ENCODE measurements around the gene ADGRB2. TPM values are rescaled to one million over a fixed set of nuclear protein-coding genes. Genes with fewer than 3 reads are reported as not detected.

ADGRB2 gene, protein sequence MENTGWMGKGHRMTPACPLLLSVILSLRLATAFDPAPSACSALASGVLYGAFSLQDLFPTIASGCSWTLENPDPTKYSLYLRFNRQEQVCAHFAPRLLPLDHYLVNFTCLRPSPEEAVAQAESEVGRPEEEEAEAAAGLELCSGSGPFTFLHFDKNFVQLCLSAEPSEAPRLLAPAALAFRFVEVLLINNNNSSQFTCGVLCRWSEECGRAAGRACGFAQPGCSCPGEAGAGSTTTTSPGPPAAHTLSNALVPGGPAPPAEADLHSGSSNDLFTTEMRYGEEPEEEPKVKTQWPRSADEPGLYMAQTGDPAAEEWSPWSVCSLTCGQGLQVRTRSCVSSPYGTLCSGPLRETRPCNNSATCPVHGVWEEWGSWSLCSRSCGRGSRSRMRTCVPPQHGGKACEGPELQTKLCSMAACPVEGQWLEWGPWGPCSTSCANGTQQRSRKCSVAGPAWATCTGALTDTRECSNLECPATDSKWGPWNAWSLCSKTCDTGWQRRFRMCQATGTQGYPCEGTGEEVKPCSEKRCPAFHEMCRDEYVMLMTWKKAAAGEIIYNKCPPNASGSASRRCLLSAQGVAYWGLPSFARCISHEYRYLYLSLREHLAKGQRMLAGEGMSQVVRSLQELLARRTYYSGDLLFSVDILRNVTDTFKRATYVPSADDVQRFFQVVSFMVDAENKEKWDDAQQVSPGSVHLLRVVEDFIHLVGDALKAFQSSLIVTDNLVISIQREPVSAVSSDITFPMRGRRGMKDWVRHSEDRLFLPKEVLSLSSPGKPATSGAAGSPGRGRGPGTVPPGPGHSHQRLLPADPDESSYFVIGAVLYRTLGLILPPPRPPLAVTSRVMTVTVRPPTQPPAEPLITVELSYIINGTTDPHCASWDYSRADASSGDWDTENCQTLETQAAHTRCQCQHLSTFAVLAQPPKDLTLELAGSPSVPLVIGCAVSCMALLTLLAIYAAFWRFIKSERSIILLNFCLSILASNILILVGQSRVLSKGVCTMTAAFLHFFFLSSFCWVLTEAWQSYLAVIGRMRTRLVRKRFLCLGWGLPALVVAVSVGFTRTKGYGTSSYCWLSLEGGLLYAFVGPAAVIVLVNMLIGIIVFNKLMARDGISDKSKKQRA (N-terminal part only)
- under 1 TPM; 0.54 to 0.56 TPM for total RNA-seq

DNA sequence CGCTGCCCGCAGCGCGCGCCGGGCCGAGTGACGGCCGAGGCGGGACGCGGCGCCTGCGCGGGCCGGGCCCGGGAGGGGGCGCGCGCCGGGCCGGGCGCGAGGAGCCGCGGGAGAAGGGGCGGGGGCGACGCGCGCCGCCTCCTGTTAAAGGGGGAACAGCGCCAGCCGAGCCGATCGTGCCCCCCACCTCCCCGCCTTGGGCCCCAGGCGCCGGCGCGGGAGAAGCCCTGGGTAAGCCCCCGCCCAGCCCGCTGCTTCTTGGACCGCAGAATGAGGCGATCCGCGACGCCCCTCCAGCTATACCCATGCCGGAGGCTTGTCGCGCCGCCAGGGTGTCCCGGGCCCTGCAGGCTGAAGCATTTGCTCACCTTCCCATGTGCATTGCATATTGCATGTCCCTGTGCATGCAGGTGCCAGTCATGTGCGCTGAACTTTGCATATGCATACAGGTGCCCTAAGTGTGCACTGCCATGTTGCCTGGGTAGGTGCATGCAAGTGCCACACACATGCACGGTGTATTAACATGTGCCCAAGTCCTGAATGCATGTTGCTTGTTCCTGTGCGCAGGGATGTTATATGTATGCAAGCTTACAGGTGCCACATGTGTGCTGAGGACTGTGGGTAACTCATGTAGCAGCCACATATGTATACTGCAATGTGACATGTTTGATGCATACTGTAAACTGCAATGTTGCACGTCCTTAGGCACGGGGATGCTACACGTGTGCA, at the start of gene ADGRB2:
ADGRB2 (minus strand) TSS at position 29 of the 729 bp plus-strand sequence. CDS start 7,119 bp downstream, outside the sequence.
- H3K27ac Mint-ChIP-seq = no peak within 1 kb of the TSS
- CTCF ChIA-PET = interaction anchor here (1.1 to 14.2 kb wide), 5 partner anchors 13 to 199 kb away, joined by 4 to 129 read pairs (median 9); no protein-coding TSS in a partner anchor
- POLR2A ChIA-PET = interaction anchor here (1.2 kb wide), 1 partner anchor 34 kb away, joined by 3 read pairs; no protein-coding TSS in a partner anchor
- H3K4me3 Mint-ChIP-seq = peak within 1 kb of the TSS; percentile 64
- no peaks in the 10 kb centered on the region for H3K36me3 Mint-ChIP-seq (ENCODE audit: low read depth)
- H3K27me3 Mint-ChIP-seq = peaks cover 27% of the 10 kb centered on the region
- no peaks in the 10 kb centered on the region for H3K9me3 Mint-ChIP-seq
- intact Hi-C loops (cut with micrococcal nuclease) = loop anchor here (2.0 to 10.0 kb wide), 2 partner anchors 24 to 50 kb away; no protein-coding TSS in a partner anchor
- peaks cover 29% of the 10 kb centered on the region for H3K4me1 Mint-ChIP-seq (ENCODE audit: low read depth)
- ATAC-seq (peak; percentile 18), DNase-seq (peak; percentile 40)
- TF ChIP-seq, protein P1, sequence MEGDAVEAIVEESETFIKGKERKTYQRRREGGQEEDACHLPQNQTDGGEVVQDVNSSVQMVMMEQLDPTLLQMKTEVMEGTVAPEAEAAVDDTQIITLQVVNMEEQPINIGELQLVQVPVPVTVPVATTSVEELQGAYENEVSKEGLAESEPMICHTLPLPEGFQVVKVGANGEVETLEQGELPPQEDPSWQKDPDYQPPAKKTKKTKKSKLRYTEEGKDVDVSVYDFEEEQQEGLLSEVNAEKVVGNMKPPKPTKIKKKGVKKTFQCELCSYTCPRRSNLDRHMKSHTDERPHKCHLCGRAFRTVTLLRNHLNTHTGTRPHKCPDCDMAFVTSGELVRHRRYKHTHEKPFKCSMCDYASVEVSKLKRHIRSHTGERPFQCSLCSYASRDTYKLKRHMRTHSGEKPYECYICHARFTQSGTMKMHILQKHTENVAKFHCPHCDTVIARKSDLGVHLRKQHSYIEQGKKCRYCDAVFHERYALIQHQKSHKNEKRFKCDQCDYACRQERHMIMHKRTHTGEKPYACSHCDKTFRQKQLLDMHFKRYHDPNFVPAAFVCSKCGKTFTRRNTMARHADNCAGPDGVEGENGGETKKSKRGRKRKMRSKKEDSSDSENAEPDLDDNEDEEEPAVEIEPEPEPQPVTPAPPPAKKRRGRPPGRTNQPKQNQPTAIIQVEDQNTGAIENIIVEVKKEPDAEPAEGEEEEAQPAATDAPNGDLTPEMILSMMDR (IDR thresholded peaks at IDR 0.05) = no peak

DNA sequence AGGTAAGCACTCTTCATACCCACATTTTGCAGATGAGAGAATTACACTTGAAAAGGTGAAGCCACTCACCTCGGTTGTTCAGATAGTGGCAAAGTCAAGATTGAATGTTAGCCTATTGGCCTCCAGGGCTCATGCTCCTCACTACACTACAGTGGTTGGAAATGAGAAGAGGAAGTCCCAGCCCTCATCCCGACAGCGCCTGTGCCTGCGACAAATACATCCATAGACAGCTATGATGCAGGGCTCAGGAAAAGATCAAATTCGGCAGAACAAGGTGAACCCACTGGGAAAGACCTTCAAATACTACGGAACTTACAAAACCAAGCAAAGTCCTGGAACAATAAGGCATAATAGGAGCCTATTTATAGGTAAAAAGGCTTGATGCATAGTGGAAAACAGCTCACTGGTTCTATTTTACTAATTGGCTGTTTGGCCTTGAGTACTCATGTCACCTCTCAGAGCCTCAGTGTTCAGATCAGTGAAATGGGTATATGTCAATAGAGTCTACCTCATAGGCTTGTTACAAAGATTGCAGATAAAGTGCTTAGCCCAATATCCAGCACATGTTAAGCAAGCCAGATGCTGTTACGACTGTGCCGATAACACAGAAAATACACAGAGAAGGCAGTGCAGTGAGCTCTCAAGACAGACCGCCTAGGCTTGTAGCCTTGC, 48.2 kb upstream of the ADGRB2 start:
- no peaks in the 10 kb centered on the region for H3K36me3 Mint-ChIP-seq (ENCODE audit: low read depth)
- no peak for DNase-seq
- no peak overlapping the region for H3K4me3 Mint-ChIP-seq
- ATAC-seq = no peak
- TF ChIP-seq, protein P1 (IDR thresholded peaks at IDR 0.05) = no peak
- intact Hi-C loops (cut with micrococcal nuclease) = no loop called here
- ChIA-PET CTCF (interaction anchor here (1.1 to 9.6 kb wide), 7 partner anchors 10 to 250 kb away, joined by 3 to 88 read pairs (median 4); no protein-coding TSS in a partner anchor), POLR2A (no interaction called here)
- H3K27me3 Mint-ChIP-seq = no peaks in the 10 kb centered on the region
- H3K4me1 Mint-ChIP-seq (ENCODE audit: low read depth) = peaks cover 11% of the 10 kb centered on the region
- no peak overlapping the region for H3K27ac Mint-ChIP-seq
- H3K9me3 Mint-ChIP-seq = no peaks in the 10 kb centered on the region

DNA sequence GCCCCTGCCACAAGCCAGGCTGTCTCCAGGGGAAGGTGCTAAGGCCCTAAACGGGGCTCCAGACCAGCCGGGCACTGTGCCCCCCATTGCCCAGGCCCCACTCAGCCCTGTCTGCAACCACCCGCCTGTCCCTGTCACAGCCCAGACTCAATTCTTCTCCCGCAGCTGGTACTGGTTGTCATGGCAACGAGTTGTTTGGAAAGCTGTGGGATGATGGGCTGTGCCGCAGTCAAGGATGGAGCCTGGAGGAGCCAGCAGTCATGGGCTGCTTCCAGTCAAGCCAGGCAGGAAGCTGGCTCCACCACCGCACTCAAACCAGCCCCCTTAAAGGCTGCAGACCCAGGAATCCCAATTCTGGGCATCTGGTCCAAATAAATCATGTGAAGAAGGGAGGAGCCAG, 47.5 kb upstream of the ADGRB2 start:
- Mint-ChIP-seq H3K36me3 (ENCODE audit: low read depth) (no peaks in the 10 kb centered on the region), H3K27ac (no peak overlapping the region), H3K4me1 (ENCODE audit: low read depth) (peaks cover 11% of the 10 kb centered on the region), H3K9me3 (no peaks in the 10 kb centered on the region), H3K27me3 (no peaks in the 10 kb centered on the region), H3K4me3 (no peak overlapping the region)
- intact Hi-C loops (cut with micrococcal nuclease) = no loop called here
- no peak for ATAC-seq
- TF ChIP-seq, protein P1 (IDR thresholded peaks at IDR 0.05) = no peak
- POLR2A ChIA-PET = interaction anchor here (0.6 to 0.9 kb wide), 3 partner anchors 132 to 538 kb away, joined by 3 to 5 read pairs (median 4); no protein-coding TSS in a partner anchor
- CTCF ChIA-PET = interaction anchor here (1.1 to 9.6 kb wide), 2 partner anchors 11 to 152 kb away, joined by 4 to 88 read pairs; no protein-coding TSS in a partner anchor
- DNase-seq = no peak

DNA sequence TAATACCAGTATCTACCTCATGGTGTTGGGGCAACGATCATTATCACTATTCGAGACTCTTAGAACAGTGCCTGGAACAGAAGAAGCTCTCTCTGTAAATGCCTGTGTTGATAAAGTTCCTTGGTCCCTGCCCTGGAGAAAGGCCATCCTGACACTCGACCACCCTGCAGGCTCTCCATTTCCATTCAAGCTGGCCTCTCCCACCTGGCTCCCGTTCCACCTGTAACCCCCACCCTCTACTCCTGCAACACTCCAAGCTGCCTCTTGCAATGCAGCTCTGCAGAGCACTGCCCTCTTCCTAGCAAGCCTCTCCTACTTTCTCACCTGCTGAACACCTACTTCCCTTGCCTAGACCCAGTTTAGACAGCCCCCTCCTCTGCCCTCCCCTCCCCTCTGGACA, 45.6 kb upstream of the ADGRB2 start:
- Mint-ChIP-seq H3K27me3 (no peaks in the 10 kb centered on the region), H3K9me3 (no peaks in the 10 kb centered on the region), H3K4me3 (no peak overlapping the region), H3K27ac (no peak overlapping the region), H3K4me1 (ENCODE audit: low read depth) (peaks cover 6% of the 10 kb centered on the region), H3K36me3 (ENCODE audit: low read depth) (no peaks in the 10 kb centered on the region)
- ChIA-PET CTCF (no interaction called here), POLR2A (no interaction called here)
- TF ChIP-seq, protein P1 (IDR thresholded peaks at IDR 0.05) = no peak
- intact Hi-C loops (cut with micrococcal nuclease) = no loop called here
- DNase-seq (no peak), ATAC-seq (no peak)
